ENCODE data around the gene EFS. TPM values are rescaled to one million over a fixed set of nuclear protein-coding genes. Genes with fewer than 3 reads are reported as not detected.

The EFS gene
- total RNA-seq, 2 experiments from 2014 or later, result not detected

- no peaks in the 10 kb centered on the region for H3K9me3 ChIP-seq (ENCODE audit: low read length)
- H3K9me2 ChIP-seq (ENCODE audit: insufficient read depth, low read length), result no peaks in the 10 kb centered on the region
- no peaks in the 10 kb centered on the region for H4K20me1 ChIP-seq (ENCODE audit: insufficient read depth, low read length)
- ChIA-PET CTCF (ENCODE audit: unreplicated experiment) (no interaction called here), POLR2A (no interaction called here)
- no peaks in the 10 kb centered on the region for H3K36me3 ChIP-seq (ENCODE audit: insufficient read depth, low read length)
- TF ChIP-seq EZH2phosphoT487 (IDR thresholded peaks at IDR 0.05; ENCODE audit: borderline replicate concordance, low read depth, low read length) (no peak), CTCF (conservative IDR thresholded peaks at IDR 0.05; ENCODE audit: low read length) (no peak)
- no peaks in the 10 kb centered on the region for H3K79me2 ChIP-seq (ENCODE audit: insufficient read depth, low read depth, low read length)
- DNase-seq (ENCODE audit: low spot score), result no peak
- H2AFZ ChIP-seq (ENCODE audit: low read length), result no peak overlapping the region
- H3K27ac ChIP-seq (ENCODE audit: low read depth, low read length, poor library complexity, severe bottlenecking), result no peak overlapping the region
- no TSS peak for BruUV-seq (replicated peaks)
- no peak overlapping the region for H3K4me2 ChIP-seq (ENCODE audit: low read length)
- intact Hi-C loops (cut with micrococcal nuclease; ENCODE audit: unreplicated experiment), result no loop called here
- H3K4me1 ChIP-seq (ENCODE audit: insufficient read depth, low read length, poor library complexity, severe bottlenecking), result no peaks in the 10 kb centered on the region
- H3K4me3 ChIP-seq (ENCODE audit: low read depth, low read length, poor library complexity, severe bottlenecking), result no peak overlapping the region
Measured at GRCh38 chr14:23349156-23349845, 15.7 kb downstream of the EFS start.

GRCh38 chr14:23348297-23348655 is 16.7 kb downstream of the EFS start:
- Histone ChIP-seq H4K20me1 (ENCODE audit: insufficient read depth, low read length) (no peaks in the 10 kb centered on the region), H3K9me3 (ENCODE audit: low read length) (no peaks in the 10 kb centered on the region), H3K36me3 (ENCODE audit: insufficient read depth, low read length) (no peaks in the 10 kb centered on the region), H3K4me1 (ENCODE audit: insufficient read depth, low read length, poor library complexity, severe bottlenecking) (no peaks in the 10 kb centered on the region), H3K9me2 (ENCODE audit: insufficient read depth, low read length) (no peaks in the 10 kb centered on the region), H3K4me3 (ENCODE audit: low read depth, low read length, poor library complexity, severe bottlenecking) (no peak overlapping the region), H2AFZ (ENCODE audit: low read length) (no peak overlapping the region), H3K27ac (ENCODE audit: low read depth, low read length, poor library complexity, severe bottlenecking) (no peak overlapping the region), H3K4me2 (ENCODE audit: low read length) (no peak overlapping the region), H3K79me2 (ENCODE audit: insufficient read depth, low read depth, low read length) (no peaks in the 10 kb centered on the region)
- no peak for DNase-seq (ENCODE audit: low spot score)
- TF ChIP-seq CTCF (conservative IDR thresholded peaks at IDR 0.05; ENCODE audit: low read length) (no peak), EZH2phosphoT487 (IDR thresholded peaks at IDR 0.05; ENCODE audit: borderline replicate concordance, low read depth, low read length) (no peak)
- BruUV-seq (replicated peaks), result no TSS peak
- ChIA-PET CTCF (ENCODE audit: unreplicated experiment) (no interaction called here), POLR2A (no interaction called here)
- intact Hi-C loops (cut with micrococcal nuclease; ENCODE audit: unreplicated experiment), result no loop called here

DNA sequence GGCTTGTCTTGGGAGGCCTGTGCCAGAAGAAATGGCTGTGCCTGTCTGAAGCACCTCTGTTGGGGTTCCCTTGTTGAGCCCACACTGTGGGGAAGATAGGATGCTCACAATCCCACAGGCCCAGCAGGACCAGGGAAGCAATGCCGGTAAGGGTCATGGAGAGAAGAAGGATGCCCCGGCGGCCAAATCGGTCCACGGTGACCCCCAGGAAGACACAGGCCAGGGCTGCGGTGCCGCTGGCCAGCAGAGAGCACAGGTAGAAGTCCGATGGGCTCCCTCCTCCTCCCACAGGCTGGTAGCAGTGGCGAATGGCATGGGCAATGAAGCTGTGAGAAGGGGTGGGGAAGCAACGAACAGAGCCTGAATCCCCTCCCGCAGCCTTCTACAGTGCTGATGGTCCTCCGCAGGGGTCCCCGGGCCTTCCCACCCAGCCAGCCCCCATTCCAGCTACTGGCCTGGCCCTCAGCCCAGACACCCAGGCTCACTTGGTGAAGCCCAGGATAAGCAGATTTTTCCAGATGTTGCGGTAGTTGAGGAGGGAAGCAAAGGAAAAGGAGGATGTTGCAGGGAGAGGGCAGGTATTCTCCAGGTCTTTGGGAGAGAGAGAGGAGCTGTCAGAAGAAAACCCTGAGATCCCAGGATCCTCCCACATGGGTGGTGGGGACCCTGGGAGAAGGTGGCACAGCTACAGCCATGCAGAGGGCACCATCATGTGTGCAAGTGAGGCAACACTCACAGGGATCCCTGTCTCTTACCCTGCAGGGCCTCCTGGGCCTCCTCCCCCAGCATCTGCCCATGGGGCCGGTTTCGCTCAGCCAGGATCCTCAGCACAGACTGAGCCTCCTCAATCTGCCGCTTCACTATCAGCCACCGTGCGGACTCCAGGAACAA is 17.3 kb downstream of the EFS start:
- Histone ChIP-seq H3K79me2 (ENCODE audit: insufficient read depth, low read depth, low read length) (no peaks in the 10 kb centered on the region), H2AFZ (ENCODE audit: low read length) (no peak overlapping the region), H3K9me2 (ENCODE audit: insufficient read depth, low read length) (no peaks in the 10 kb centered on the region), H3K36me3 (ENCODE audit: insufficient read depth, low read length) (no peaks in the 10 kb centered on the region), H4K20me1 (ENCODE audit: insufficient read depth, low read length) (no peaks in the 10 kb centered on the region), H3K4me2 (ENCODE audit: low read length) (no peak overlapping the region), H3K4me3 (ENCODE audit: low read depth, low read length, poor library complexity, severe bottlenecking) (no peak overlapping the region), H3K4me1 (ENCODE audit: insufficient read depth, low read length, poor library complexity, severe bottlenecking) (no peaks in the 10 kb centered on the region), H3K27ac (ENCODE audit: low read depth, low read length, poor library complexity, severe bottlenecking) (no peak overlapping the region), H3K9me3 (ENCODE audit: low read length) (no peaks in the 10 kb centered on the region)
- TF ChIP-seq CTCF (conservative IDR thresholded peaks at IDR 0.05; ENCODE audit: low read length), result no peak
- TF ChIP-seq EZH2phosphoT487 (IDR thresholded peaks at IDR 0.05; ENCODE audit: borderline replicate concordance, low read depth, low read length), result no peak
- intact Hi-C loops (cut with micrococcal nuclease; ENCODE audit: unreplicated experiment), result no loop called here
- ChIA-PET CTCF (ENCODE audit: unreplicated experiment) (no interaction called here), POLR2A (no interaction called here)
- no TSS peak for BruUV-seq (replicated peaks)
- DNase-seq (ENCODE audit: low spot score), result no peak

All from OCI-LY7 (cell line).